Measurements from ENCODE around the gene HID1.
"Not testable (repeated sequence)": the region's sequence is repeated elsewhere in the genome, so short reads cannot be mapped to it uniquely, and the experiment has no call there.

Gene HID1

DNA sequence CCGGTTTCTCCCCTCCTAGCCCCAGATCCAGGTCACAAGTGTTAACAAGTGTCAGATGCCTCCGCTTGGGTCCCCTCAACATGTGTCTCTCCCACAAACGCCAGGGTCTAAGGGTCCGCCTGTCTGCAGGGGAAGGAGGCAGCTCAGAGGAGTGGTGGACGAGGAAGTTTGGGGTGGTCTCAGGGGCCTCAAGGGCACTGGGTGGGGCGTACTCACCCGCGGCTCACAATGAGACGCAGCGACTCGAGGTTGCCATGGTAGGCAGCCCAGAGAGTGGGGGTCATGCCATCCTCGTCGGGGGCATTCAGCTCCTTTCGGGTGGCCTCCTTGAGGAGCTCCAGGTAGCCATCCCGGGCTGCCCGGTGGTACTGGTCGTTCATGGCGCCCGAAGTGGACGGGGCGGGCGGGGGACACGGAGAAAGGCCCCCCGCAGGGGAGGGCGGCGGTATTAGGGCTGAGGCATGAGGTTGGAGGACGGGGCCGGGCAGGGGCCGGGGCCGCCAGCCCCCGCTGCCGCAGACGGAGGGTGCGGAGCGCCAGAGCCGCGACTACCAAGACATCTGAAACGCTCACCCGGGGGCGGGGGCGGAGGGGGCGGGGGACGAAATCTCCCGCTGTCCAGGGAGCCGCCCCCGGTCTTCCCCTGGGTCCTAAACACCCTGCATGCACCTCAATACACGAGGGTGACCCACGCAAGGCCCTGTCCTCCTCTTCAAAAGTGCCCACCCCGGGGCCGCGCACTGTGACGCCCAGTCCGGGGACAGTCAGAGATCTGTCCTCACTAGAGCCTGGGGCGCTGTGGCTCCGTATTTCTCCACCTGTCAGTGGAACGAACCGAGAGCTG lies 49.6 kb downstream of the HID1 start, which contains the start of gene USH1G:
Gene USH1G, minus strand, starts transcription at position 562 of the 844 bp plus-strand sequence. Its CDS starts 182 bp downstream, at position 380.
- no peak for DNase-seq (ENCODE audit: low read depth)

DNA sequence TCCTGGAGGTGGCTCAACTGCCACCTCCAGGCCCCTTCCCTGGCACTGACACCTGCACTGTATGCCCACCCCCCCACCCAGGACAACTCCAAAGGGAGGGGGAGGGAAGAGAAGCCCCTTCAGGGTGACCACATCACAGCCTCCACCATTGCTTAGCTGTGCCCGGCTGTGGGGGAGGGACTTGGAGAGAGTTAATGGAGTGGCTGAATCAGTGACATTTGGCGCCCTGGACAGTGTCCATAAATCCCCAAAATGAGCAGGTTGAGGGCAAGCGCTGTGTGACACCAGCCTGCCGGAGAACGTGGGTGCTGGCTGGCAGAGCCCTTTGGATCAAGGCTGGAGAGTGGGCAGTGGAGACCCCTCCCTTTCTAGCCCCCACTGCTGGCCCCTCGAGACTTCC lies 50.4 kb downstream of the HID1 start:
- DNase-seq (ENCODE audit: low read depth), result no peak

DNA sequence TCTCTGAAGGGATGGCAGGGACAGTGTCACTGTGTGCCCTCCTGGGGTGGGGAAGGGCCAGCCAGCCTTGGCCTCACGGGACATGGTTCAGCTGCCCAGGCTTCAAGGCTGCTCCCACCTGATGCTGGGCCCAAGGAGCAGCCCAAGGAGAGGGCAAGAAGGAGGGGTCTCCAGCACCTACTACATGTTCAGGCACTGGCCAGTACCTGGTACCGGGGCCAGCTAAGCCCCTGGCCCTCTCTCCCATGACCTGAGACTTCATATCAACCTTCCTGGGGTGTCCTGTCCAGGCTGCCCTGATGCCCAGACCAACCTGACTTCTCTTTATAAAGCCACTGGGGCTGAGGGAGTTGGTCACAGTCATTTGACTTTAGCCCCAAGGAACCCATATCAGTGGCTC lies 50.8 kb downstream of the HID1 start:
- no peak for DNase-seq (ENCODE audit: low read depth)

DNA sequence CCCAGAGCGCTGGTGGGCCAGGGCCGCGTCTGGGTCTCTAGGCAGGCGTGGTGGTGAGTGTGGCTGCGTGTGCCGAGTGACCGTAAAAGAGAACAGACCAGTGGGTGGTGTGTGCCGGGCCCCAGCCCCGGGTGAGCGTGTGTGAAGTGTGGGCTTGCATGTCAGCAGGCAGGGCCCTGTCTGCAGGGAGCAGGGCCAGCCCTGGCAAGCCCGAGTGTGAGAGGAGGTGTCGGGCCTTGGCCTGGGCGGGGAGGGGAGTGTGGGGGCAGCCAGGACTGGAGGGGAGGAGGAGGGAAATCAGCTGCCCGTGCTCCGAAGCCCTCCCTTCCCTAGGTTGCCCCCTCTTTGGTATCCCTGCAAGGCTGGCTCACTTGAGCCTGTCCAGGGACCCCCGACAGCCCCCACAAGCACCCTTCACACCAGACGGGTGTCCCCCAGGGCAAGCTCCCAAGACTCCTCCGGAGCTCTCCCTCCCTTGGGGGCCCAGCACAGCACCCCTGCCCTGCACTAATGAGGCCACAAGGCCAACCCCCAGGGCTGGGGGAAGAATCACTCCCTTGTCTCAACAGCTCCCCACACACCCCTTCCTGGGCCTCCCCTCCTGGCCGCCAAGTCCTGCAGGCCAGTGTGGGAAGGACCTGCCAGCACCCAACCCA lies 51.4 kb downstream of the HID1 start:
- DNase-seq (ENCODE audit: low read depth), result no peak

DNA sequence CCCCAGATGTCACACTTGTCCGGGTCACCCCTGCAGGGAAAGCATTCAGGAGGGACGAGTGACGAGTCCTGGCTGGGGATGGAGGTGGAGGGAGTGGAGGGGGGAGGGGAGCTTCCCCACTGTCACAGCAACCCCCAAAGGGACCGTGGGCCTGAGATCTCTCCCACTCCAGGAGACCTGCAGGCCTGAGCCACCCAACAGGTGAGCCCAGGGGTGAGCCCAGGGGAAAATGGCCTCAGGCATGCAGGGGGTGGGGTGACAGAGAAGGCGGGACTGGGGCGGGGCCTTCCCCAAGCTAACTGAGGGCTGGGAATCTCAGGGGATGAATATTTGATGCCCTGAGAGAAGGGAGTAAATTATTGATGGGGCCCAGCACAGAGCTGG lies 51.9 kb downstream of the HID1 start:
- no peak for DNase-seq (ENCODE audit: low read depth)

DNA sequence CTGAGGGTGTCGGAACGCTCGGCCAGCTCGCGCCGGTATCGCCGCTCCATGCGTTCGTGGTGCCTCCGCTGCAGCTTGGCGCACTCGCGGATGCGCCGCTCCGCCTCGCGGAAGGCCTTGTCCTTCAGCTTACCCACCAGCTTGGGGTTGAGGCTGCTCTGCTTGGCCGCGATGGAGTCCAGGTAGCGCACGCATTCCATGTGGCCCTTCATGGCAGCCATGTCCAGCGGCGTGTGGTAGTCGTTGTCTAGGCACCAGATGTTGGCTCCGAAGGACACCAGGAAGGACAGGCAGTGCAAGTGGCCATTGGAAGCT lies 52.3 kb downstream of the HID1 start:
- no peak for DNase-seq (ENCODE audit: low read depth)

DNA sequence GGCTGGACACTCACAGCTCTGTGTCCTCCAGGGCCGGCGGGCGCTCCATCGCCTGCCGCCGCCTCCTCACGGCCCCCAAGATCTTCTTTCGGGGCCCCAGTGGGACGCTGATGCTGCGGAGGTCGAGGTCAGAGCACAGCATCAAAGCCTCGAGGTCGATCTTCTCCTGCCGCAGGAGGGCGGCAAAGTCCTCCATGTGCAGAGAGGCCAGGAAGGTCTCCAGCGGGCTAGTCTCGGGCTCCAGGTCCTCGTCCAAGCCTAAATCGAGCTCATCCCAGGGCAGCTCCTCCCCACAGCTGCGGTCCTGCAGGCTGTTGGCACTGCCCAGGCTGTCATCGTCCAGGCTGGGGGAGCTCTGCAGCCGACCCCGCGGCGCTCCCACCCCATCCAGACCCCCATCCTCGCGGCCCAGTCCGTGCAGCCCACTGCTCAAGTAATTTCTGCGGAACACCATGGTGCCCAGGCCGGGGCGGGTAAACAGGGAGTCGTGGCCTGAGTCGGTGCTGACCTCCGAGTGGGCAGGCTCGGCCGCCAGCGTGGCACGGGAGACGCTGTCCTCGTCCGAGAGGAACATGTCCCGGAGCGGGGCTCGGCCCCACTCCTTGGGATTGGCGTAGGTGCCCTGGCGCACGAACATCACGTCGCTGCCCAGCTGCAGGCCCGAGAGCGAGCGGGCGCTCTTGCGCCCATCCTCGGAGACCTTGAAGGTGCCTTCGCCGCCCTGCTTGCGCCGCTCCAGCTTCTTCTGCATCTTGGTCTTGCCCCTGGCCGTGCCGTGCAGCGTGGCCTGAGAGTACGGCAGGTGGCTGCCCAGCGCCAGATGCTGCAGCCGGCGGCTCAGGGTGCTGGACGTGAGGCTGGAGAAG lies 52.9 kb downstream of the HID1 start:
- no peak for DNase-seq (ENCODE audit: low read depth)

DNA sequence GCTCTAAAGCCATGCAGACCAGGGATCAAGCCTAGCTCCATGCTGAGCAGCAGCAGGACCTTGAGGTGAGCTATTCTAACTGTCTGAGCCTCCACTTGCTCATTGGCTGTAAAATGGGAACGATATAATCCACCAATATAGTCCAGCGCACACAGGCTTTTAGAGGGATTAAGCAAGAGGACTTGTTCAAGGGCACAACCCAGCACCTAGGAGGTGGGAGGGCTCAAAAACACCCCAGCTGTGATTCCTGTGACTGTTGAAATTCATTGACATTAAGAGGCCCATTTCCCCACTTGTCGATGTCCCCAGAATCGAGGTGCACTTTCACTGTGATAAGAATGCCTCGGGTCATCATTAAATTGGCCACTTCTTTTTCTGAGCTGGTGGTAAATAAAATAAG lies 53.7 kb downstream of the HID1 start:
- DNase-seq (ENCODE audit: low read depth), result no peak

DNA sequence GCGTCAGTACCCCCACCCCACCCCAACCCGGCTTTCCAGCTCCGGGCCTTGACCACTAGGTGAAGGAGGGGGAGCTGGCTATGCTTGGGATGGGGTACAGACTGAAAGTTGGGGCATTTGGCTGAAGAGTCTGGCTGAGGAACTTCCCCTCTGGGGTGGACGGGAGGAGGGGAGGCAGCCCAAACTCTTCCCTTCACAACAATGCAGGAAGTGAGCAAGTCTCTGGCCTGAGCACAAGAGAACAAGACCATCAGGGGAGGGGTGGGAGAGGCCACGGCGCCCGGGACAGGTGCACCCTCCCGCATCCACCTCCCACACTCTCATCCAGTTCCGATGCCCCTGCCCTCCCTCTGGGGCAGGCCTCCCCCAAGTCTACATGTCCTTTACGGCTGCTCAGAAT lies 55.1 kb downstream of the HID1 start:
- DNase-seq (ENCODE audit: low read depth), result no peak

DNA sequence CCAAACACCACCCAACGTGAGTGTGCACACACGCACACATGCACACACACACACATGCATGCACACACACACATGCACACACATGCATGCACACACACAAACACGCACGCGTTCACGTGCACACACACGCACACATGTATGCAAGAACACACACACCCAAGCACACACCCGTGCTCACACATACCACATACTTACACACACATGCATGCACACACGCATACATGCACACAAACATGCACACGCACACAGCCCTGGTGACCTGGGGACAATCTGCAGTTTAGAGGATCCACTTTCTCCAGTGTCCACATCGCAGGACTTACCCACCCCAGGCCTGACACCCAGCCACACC lies 55.7 kb downstream of the HID1 start:
- no peak for DNase-seq (ENCODE audit: low read depth)

DNA sequence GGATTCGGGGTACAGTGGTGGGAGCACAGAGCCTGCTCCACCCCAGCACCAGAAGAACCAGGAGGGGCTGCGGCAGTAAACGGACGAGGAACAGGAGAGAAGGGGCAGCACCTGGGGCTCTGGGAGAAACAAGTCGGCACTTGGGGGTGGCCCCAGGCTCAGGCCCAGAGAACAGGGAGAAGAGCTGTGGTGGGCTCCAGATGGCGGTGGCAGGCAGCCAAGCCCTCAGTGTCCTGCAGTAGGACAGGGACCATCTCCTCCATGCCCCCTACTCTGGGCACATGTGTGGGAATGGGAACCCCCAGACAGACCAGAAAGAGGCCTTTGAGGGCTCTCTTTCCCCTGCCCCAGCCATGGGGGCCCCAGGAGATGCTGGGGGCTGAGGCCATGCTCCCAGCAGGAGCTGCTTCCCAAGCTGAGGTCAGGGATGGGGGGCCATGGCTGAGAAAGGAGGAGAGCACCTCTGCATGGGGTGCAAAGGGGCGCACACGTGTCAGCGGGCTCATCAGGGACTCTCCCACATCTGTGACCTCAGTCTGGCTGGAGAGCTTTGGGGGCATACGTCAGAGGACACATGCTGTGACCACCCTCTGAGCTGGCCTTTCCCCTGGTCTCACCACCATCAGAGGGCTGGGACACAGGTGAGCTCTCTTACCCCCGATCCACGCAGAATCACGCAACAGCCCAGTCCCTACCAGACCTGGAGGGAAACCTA lies 56.3 kb downstream of the HID1 start:
- DNase-seq (ENCODE audit: low read depth), result no peak

DNA sequence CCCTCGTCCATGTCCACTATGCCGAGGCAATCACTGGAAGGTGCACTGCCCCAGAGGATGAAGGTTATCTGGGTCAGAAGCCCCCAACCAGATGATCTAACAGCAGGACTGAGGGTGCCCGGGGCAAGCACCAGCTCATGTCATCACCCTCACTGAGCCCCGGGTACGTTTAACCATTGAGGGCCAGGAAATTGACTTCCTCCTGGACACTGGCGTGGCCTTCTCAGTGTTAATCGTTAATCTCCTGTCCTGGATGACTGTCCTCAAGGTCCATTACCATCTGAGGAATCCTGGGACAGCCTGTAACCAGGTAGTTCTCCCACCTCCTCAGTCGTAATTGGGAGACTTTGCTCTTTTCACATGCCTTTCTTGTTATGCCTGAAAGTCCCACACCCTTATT lies 61.1 kb downstream of the HID1 start:
- not testable (repeated sequence) for DNase-seq (ENCODE audit: low read depth)

DNA sequence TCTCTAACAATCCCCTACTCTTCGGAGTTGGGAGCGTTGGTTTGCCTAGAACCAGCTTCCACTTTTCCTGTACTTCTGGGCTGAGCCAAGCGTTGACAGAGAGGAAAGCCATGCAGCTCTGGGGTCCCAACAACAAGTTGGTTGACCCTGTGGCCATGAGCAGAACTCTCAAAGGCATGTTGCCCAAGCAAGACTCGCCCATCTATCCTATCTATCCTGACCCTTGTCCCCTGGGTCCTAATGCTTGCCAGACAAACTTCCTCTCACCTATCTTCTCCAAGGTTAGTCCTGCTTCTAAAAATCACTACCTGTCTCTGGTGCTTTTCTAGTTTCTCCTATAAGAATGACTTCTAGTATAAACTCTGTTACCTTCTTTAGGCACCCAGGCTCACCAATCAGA lies 63.5 kb downstream of the HID1 start:
- not testable (repeated sequence) for DNase-seq (ENCODE audit: low read depth)

DNA sequence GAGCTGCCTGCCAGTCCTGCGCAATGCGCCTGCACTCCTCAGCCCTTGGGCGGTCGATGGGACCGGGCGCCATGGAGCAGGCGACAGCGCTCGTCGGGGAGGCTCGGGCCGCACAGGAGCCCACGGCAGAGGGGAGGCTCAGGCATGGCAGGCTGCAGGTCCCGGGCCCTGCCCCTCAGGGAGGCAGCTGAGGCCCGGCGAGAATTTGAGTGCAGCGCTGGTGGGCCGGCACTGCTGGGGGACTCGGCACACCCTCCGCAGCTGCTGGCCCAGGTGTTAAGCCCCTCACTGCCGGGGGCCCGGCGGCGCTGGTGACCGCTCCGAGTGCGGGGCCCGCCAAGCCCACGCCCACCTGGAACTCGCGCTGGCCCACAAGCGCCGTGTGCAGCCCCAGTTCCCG lies 65.5 kb downstream of the HID1 start:
- DNase-seq (ENCODE audit: low read depth), result no peak

DNA sequence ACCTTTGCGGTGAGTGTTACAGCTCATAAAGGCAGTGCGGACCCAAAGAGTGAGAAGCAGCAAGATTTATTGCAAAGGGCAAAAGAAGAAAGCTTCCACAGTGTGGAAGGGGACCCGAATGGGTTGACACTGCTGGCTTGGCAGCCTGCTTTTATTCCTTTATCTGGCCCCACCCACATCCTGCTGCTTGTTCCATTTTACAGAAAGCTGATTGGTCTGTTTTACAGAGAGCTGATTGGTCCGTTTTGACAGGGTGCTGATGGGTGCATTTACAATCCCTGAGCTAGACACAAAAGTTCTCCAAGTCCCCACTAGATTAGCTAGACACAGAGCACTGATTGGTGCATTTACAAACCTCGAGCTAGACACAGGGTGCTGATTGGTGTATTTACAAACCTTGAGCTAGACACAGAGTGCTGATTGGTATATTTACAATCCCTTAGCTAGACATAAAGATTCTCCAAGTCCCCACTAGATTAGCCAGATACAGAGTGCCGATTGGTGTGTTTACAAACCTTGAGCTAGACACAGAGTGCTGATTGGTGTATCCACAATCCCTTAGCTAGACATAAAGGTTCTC lies 66.3 kb downstream of the HID1 start:
- DNase-seq (ENCODE audit: low read depth), result not testable (repeated sequence)

DNA sequence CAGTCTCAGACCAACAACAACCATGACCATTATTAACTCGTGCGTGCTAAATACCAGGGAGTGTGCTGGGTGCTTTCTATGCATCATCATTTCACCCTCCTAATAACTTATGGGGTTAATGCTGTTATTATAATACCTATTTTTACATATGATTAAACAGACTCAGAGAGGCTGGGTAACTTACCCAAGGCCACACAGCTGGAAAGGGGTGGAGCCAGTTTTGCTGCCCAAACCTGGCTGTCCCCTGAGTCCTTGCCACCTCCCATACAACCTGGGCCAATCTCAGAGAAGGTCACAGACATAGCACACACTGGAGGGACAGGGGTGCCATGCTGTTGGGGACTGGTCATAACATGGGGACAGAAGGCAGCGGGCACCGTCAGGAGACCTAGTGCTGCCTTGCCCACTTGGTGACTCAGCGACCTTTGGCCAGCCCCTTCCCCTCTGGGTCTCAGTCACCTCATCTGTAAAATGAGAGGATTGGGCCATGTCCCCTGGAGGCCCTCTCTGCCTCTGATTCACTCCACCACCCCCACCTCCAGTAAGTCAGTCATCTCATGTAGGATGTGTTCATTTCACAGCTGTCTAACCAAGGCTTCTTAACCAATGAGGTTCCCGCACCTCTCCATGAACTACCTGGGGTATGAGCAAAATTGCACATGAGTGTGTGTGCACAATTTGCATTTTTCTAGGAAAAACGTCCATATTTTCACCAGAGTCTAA lies 67.7 kb downstream of the HID1 start:
- DNase-seq (ENCODE audit: low read depth), result no peak

DNA sequence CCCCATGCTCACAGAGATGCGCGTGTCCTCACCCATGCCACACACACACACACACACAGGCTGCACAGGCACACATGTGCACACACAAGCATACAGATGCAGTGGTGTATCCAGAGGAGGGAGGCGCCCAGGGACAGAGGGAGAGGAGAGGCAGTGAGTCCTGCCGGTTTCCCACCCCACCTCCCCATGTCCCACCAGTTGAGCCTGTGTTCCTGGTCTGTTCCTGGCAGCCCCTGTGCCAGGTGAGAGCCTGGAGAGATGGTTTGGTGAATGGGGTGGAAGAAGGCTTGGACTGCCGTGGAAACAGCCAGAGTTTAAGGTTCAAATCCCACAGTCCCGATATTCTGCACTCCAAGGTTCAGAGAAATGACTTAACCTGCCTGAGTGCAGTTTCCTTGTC lies 68.9 kb downstream of the HID1 start:
- DNase-seq (ENCODE audit: low read depth), result no peak

DNA sequence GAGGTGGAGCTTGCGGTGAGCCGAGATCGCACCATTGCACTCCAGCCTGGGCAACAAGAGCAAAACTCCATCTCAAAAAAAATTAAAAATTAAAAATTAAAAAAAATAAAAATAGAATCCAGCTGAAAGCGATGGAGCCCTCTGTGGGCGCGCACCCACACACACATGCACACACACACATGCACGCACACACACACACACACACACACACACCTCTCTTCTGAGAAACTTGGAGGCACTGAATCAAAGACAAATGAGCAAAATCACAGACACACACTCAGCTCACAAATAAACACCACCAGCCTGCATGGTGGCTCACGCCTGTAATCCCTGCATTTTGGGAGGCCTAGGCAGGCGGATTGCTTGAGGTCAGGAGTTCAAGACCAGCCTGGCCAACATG lies 69.5 kb downstream of the HID1 start:
- no peak for DNase-seq (ENCODE audit: low read depth)

DNA sequence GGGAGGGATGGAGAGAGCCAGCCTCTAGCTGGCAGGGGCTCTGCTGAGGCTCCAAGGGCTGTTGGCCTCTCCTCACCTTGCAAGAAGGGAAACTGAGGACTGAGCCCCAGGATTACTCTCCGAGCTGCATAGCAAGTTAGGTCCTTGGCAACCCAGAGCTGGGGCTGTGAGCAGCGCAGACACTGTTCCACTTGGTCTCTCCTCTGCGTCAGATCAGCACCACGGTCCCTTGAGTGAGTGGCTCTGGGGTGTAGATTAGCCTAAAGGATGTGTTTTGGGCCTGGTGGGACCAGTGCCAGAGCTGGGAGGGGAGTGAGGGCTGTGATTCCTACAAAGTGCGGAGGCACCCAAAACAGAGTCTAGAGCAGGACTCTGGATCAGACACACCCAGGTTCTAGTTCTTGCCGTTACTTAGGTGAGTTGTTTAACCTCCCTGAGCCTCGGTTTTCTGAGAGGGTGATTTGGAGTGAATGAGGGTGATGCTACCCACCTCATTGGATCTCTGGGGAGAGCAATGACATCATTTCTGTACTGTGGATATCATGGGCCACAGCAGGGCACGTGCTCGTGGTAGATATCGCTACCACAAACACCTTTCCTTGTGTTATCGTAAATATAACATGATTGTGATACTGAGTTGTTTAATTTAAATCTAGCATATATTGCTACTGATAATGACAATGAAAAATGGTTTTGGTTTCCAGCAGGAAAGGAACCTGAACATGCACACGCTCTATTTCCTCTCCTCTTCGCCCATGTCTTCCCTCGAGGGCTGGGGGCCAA lies 71.0 kb downstream of the HID1 start:
- DNase-seq (ENCODE audit: low read depth), result no peak
